Measurements from ENCODE around the gene INO80B. TPM values are rescaled to one million over a fixed set of nuclear protein-coding genes. Genes with fewer than 3 reads are reported as not detected.
"Not testable (repeated sequence)": the region's sequence is repeated elsewhere in the genome, so short reads cannot be mapped to it uniquely, and the experiment has no call there.

Gene INO80B
- total RNA-seq, 1 donor from 2014 or later = 17.2 TPM

- no peak for DNase-seq (ENCODE audit: extremely low read depth, low read depth, low spot score)
Measured at GRCh38 chr2:74447230-74447999, 7.5 kb upstream of the INO80B start.

- DNase-seq (ENCODE audit: extremely low read depth, low read depth, low spot score) = no peak
Measured at GRCh38 chr2:74448771-74449170, 6.1 kb upstream of the INO80B start.

- DNase-seq (ENCODE audit: extremely low read depth, low read depth, low spot score) = no peak
Measured at GRCh38 chr2:74450570-74451190, 4.2 kb upstream of the INO80B start.

- DNase-seq (ENCODE audit: extremely low read depth, low read depth, low spot score) = no peak
Measured at GRCh38 chr2:74457129-74457548, 2.3 kb downstream of the INO80B start.

- DNase-seq (ENCODE audit: extremely low read depth, low read depth, low spot score) = no peak
Measured at GRCh38 chr2:74457549-74458131, 2.8 kb downstream of the INO80B start.

GRCh38 chr2:74458132-74458937 is 3.4 kb downstream of the INO80B start, which contains the start of gene WBP1:
WBP1 (plus strand) TSS chr2:74458438; CDS start chr2:74458603, 165 bp downstream.
- peak; percentile 100 for DNase-seq (ENCODE audit: extremely low read depth, low read depth, low spot score)

GRCh38 chr2:74458938-74459363 is 4.1 kb downstream of the INO80B start:
- DNase-seq (ENCODE audit: extremely low read depth, low read depth, low spot score) = no peak

GRCh38 chr2:74459503-74460118 is 4.7 kb downstream of the INO80B start:
- not testable (repeated sequence) for DNase-seq (ENCODE audit: extremely low read depth, low read depth, low spot score)

- not testable (repeated sequence) for DNase-seq (ENCODE audit: extremely low read depth, low read depth, low spot score)
Measured at GRCh38 chr2:74460187-74460586, 5.3 kb downstream of the INO80B start.

- no peak for DNase-seq (ENCODE audit: extremely low read depth, low read depth, low spot score)
Measured at GRCh38 chr2:74461187-74462053, 6.5 kb downstream of the INO80B start.

GRCh38 chr2:74462054-74462785 is 7.3 kb downstream of the INO80B start:
- no peak for DNase-seq (ENCODE audit: extremely low read depth, low read depth, low spot score)

- DNase-seq (ENCODE audit: extremely low read depth, low read depth, low spot score) = no peak
Measured at GRCh38 chr2:74462786-74463105, 7.9 kb downstream of the INO80B start.

GRCh38 chr2:74464406-74464805 is 9.5 kb downstream of the INO80B start:
- DNase-seq (ENCODE audit: extremely low read depth, low read depth, low spot score) = no peak

GRCh38 chr2:74470742-74471141 is 15.9 kb downstream of the INO80B start:
- DNase-seq (ENCODE audit: extremely low read depth, low read depth, low spot score) = not testable (repeated sequence)

GRCh38 chr2:74471332-74472065 is 16.6 kb downstream of the INO80B start:
- no peak for DNase-seq (ENCODE audit: extremely low read depth, low read depth, low spot score)

GRCh38 chr2:74472086-74472944 is 17.4 kb downstream of the INO80B start, which contains the start of gene MRPL53:
MRPL53 (minus strand) TSS chr2:74472680; CDS start chr2:74472660, 20 bp downstream.
- peak; percentile 75 for DNase-seq (ENCODE audit: extremely low read depth, low read depth, low spot score)

GRCh38 chr2:74472945-74473258 is 18.0 kb downstream of the INO80B start:
- no peak for DNase-seq (ENCODE audit: extremely low read depth, low read depth, low spot score)
